HG02852 (cell line): Measurements from ENCODE around the gene USP34.

Experiments used
- ATAC-seq: cut with Tn5 transposase; IDR thresholded peaks from one replicate; pipeline ENCODE4 v1.9.1; 2021; ENCODE audit warnings: mild to moderate bottlenecking, moderate library complexity; ENCODE audit not compliant: unreplicated experiment

Gene USP34

GRCh38 chr2:61255580-61256437 lies 215.1 kb downstream of the USP34 start:
- no peak for ATAC-seq

DNA sequence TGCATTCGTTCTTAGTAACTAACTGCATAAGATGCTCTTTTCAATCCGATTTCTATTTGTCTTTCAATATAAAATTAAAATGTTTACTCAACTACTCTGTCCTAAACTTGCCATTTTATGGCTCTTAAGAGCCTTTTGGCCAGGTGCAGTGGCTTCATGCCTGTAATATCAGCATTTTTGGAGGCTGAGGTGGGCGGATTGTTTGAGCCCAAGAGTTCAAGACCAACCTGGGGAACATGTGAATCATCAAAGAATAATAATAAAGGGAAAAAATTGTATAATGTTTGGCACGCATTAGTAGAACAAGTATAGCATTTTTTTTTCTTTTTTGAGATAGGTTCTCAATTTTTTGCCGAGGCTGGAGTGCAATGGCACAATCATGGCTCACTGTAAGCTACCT lies 216.4 kb downstream of the USP34 start:
- ATAC-seq = no peak

DNA sequence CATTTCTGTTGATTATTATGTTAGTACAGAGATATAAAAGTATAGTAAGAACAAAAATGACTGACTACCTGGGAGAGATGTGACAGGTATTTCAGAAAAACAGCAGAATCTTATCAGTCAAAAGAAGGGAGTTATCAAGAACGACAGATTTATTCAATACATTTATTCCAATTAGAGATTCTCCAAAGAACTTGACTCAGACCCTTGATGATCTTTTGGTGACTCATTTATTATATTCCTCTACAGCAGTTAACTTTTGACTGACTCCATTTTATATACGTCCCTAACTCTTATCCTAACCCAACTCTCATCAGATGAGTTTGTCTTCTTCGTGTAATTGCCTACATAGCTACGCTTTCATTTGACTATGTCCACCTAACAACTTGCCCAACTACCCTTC lies 217.8 kb downstream of the USP34 start:
- ATAC-seq = no peak

DNA sequence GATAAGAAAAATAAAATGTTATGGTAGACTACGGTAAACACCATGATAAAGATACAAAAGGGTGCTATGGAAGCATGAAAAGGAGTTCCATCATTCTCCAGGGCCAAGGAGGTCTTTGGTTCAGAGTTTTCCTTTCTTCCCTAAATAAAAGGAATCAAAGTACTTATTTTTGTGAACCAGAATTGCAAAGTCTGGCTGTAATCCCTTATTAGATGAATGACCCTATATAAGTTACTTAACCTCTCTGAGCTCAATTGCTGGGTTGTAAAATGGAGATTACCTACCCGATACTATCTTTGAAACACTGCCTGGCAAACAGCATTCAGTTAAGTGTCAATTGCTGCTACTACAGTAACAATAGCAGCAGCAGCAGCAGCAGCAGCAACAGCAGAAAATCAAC lies 218.9 kb downstream of the USP34 start:
- no peak for ATAC-seq

DNA sequence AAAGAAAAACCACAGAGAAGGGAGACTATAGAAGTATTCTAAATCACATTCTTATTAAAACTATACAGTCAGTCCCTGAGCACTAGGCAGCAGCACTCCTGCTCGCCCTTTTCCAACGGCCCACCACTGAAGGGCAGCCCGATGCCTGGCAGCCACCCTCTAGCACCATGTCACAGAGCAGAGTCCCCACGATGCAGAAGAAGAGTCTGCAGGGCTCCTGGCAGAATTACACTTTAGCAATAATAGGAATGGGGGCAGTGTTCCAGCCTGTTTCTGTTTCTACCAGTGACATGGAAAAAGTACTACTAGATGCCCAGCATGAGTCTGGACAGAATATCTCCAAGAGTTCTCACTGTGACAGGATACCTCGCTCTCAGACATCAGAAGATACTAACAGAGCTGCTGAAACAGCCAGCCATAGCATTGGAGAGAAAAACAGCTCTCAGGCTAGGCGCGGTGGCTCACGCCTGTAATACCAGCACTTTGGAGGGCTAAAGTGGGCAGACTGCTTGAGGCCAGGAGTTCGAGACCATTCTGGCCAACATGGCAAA lies 221.3 kb downstream of the USP34 start:
- ATAC-seq = no peak

DNA sequence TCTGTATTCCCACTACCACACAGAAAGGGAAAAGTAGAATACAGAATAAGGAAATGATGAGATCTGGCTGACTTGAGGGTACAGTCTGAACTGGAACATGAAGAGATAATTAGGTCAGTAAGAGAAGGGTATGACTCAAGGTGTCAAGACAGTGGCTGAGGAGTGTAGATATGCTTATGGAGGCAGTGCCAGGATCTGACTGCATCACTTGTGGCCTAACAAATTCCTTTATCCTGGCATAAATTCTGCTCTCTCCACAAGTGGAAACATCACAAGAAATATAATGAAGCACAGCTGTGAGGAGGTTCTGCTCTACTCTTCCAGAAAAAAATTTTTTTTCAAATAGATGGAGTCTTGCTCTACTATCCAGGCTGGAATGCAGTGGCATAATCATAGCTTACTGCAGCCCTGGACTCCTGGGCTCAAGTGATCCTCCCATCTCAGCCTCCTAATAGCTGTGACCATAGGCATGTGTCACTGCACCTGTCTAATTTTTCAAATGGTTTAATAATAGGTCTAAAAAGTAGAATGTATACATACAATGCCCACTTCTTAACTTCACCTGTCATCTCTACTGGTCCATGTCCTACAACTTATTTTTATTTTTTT lies 223.6 kb downstream of the USP34 start:
- ATAC-seq = no peak

DNA sequence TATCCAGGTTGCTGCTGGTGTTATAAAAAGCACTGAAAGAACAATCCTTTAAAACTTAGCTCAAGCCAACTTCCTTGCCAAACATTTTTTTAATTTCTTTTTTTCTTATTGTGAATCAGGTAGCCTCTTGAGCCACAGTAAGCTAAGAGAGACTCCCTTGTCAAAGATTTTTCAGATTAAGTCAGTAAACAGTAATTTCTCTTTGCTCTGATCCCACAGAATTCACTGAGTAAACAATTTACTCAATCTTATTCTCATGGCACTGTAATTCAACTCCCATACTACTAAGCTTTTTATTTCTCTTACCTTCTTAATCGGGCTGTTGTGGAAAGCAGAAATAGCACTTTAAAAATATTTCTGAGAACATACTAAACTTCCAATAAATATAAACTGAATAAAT lies 226.2 kb downstream of the USP34 start:
- no peak for ATAC-seq

DNA sequence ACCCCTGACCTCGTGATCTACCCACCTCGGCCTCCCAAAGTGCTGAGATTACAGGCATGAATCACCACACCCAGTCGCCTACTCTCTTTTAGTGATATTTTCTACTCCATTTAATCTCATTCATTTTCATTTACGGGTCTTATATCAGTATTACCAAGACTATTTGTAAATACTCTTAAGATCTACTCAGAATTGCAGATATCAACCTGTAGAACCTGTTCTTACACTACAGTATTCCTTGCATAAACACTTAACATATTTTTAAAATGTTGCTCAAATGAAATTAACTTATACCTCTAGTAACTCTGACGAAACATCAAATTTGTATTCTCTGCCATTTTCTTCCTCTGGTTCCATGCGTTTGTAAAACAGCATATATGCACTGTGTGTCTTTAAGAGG lies 229.6 kb downstream of the USP34 start:
- no peak for ATAC-seq

GRCh38 chr2:61238219-61239012 lies 232.5 kb downstream of the USP34 start:
- no peak for ATAC-seq

- no peak for ATAC-seq
Observed at GRCh38 chr2:61235716-61236115, 235.2 kb downstream of the USP34 start.

DNA sequence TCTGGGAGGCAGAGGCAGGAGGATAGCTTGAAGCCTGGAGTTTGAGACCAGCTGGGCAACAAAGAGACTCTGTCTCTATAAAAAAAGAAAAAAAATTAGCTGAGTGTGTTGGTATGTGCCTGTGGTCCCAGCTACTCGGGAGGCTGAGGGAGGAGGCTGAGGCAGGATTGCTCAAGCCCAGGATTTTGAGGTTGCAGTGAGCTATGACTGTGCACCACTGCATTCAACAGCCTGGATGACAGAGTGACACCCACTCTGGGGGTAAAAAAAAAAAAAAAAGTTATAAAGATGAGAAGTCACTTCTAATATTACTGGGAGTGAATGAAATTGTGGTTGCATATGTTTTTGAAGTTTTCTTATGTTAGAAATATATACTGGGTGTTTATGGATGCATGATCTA lies 237.3 kb downstream of the USP34 start:
- no peak for ATAC-seq

GRCh38 chr2:61229936-61230335 lies 241.0 kb downstream of the USP34 start:
- no peak for ATAC-seq

DNA sequence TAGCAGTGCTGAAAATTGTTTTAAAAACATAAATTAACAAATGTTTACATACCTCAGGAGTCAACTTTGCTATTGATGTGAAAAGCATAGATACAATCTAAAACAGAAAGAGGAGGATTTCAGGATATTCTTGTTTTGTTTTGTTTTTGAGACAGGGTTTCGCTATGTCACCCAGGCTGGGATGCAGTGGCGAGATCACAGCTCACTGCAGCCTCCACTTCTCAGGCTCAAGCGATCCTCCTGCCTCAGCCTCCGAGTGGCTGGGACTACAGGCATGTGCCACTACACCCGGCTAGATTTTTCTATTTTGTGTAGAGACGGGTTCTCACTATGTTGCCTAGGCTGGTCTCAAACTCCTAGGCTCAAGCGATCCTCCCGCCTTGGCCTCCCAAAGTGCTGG lies 248.3 kb downstream of the USP34 start:
- ATAC-seq = no peak

- ATAC-seq = no peak
Observed at GRCh38 chr2:61221819-61222218, 249.1 kb downstream of the USP34 start.

- ATAC-seq = no peak
Observed at GRCh38 chr2:61220768-61221167, 250.1 kb downstream of the USP34 start.

DNA sequence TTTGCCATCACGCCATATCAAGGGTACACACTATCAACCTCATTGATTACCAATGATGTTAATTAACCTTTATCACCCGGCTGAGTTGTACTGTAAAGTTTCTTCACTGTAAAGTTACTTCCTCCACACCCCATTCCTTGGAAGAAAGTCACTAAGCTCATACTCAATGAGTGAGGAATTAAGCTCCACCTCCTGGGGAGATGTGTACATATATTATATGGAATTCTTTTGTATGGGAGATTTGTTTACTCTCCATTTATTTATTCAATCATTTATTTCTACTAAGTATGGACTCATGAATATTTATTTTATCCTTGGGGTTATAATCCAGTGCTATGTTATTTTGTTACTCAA lies 252.1 kb downstream of the USP34 start:
- ATAC-seq = no peak

GRCh38 chr2:61218076-61218816 lies 252.6 kb downstream of the USP34 start:
- no peak for ATAC-seq

GRCh38 chr2:61214171-61214570 lies 256.7 kb downstream of the USP34 start:
- no peak for ATAC-seq

GRCh38 chr2:61210332-61210981 lies 260.4 kb downstream of the USP34 start:
- ATAC-seq = no peak

DNA sequence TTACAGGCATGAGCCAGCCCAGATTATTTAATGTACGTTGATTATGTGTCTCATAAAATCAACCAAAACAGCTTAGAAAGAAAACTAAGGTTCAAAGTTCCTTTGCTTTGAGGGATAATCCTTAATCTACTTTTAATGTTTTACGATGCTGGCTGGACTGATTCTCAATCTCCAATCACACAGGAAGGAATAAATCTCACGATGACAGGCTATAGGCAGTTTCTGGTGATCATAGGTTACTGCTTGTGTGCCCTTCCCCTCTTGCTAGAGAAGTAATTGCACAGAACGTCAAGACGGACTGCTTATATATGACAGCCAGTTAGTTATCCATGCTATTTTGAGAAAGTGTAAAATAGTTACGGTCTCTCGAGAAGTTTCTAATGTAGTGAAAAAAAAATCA lies 265.8 kb downstream of the USP34 start:
- ATAC-seq = no peak
